ENCODE measurements around the gene TTLL11. TPM values are rescaled to one million over a fixed set of nuclear protein-coding genes. Genes with fewer than 3 reads are reported as not detected.

The TTLL11 gene
- total RNA-seq, 1 experiment from 2014 or later: 7.0 TPM

- no peaks in the 10 kb centered on the region for H4K20me1 ChIP-seq (ENCODE audit: low read length)
- intact Hi-C loops (cut with micrococcal nuclease): no loop called here
- ChIA-PET POLR2A (ENCODE audit: unreplicated experiment) (no interaction called here), CTCF (no interaction called here)
- no peak for TF ChIP-seq EZH2phosphoT487 (IDR thresholded peaks at IDR 0.05; ENCODE audit: borderline replicate concordance, low read length)
- TF ChIP-seq EZH2 (IDR thresholded peaks at IDR 0.05; ENCODE audit: low read length, unreplicated experiment): no peak
- TF ChIP-seq, protein P1, sequence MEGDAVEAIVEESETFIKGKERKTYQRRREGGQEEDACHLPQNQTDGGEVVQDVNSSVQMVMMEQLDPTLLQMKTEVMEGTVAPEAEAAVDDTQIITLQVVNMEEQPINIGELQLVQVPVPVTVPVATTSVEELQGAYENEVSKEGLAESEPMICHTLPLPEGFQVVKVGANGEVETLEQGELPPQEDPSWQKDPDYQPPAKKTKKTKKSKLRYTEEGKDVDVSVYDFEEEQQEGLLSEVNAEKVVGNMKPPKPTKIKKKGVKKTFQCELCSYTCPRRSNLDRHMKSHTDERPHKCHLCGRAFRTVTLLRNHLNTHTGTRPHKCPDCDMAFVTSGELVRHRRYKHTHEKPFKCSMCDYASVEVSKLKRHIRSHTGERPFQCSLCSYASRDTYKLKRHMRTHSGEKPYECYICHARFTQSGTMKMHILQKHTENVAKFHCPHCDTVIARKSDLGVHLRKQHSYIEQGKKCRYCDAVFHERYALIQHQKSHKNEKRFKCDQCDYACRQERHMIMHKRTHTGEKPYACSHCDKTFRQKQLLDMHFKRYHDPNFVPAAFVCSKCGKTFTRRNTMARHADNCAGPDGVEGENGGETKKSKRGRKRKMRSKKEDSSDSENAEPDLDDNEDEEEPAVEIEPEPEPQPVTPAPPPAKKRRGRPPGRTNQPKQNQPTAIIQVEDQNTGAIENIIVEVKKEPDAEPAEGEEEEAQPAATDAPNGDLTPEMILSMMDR (conservative IDR thresholded peaks at IDR 0.05; ENCODE audit: low read depth, low read length): no peak
- H3K36me3 ChIP-seq (ENCODE audit: low read depth, low read length): no peaks in the 10 kb centered on the region
- no peaks in the 10 kb centered on the region for H3K4me1 ChIP-seq (ENCODE audit: insufficient read depth, low read length)
- H3F3A ChIP-seq (ENCODE audit: low read length, unreplicated experiment): no peaks in the 10 kb centered on the region
- no peak overlapping the region for H2AFZ ChIP-seq (ENCODE audit: low read length)
- H3K27me3 ChIP-seq (ENCODE audit: low read length): no peaks in the 10 kb centered on the region
- DNase-seq (no peak), ATAC-seq (no peak)
- H3K9me3 ChIP-seq (ENCODE audit: low read length): no peaks in the 10 kb centered on the region
- H3K79me2 ChIP-seq (ENCODE audit: low read length): no peaks in the 10 kb centered on the region
- H3K9me2 ChIP-seq (replicated peaks; ENCODE audit: low read length): no peaks in the 10 kb centered on the region
- BruUV-seq (replicated peaks): no TSS peak
- no peak overlapping the region for H3K4me3 ChIP-seq (ENCODE audit: low read length)
- no peak overlapping the region for H3K9ac ChIP-seq (ENCODE audit: low read length)
- H3K4me2 ChIP-seq (ENCODE audit: low read length): no peak overlapping the region
- no peak overlapping the region for H3K27ac ChIP-seq (ENCODE audit: low read length)
Measured at GRCh38 chr9:121772600-121773285, 320.4 kb downstream of the TTLL11 start.

Small RNA genes within 50 kb of the gene (microRNA-seq; reads per million reads assigned to microRNA genes)
- not detected for gene MIR4478 (ENCODE audit: unreplicated experiment)

Other genes starting within 250 kb of the TTLL11 start
- gene NDUFA8, start 66.5 kb upstream of the TTLL11 start, total RNA-seq (2014; rRNA removed): 67.5 and 71.4 TPM in 2 replicates
- not detected in 2 replicates for gene MORN5, start 66.6 kb upstream of the TTLL11 start, total RNA-seq (2014; rRNA removed)
- gene LHX6, start 135.6 kb upstream of the TTLL11 start, total RNA-seq (2014; rRNA removed): 11.1 and 16.5 TPM in 2 replicates
- 5.1 and 8.3 TPM in 2 replicates for gene RBM18, start 171.5 kb upstream of the TTLL11 start, total RNA-seq (2014; rRNA removed)
- 27.0 and 30.2 TPM in 2 replicates for gene MRRF, start 171.6 kb upstream of the TTLL11 start, total RNA-seq (2014; rRNA removed)